ENCODE measurements around the gene LGI4.
"Not testable (repeated sequence)": the region's sequence is repeated elsewhere in the genome, so short reads cannot be mapped to it uniquely, and the experiment has no call there.

Gene LGI4

DNA sequence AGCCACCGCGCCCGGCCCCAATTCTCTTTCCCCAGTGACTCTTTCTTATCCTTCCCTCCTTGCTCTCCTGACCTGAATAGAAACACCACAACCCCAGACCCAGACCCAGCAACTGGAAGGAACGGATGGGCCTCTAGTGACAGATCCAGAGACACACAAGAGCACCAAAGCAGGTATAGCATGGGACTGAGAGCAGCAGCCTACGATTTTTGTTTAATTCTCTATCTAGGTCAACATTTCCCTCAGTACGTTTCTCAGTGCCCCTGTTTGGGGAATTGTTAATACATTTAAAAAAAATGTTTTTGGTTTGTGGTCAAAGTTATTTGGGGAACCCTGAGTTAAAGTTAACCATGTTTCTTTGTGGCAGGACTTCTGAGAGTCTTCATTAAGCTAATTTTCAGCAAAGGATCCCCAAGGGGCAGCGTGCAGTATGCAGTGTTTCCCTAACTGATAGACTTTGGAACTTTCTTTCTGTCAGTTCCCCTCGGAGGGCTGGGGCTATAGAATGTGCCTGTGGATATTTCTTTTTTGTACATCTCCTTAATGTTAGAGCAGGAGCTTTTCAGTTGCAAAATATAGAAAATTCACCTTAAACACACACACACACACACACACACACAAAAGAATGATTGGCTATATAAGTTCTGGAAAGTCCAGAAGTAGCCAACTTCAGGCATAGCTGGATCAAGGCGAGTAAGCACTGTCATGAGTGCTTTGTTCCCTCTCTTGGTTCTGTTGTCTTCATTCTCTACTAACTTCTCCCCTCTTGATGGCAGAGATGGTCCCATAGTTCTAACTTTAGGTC, 26.0 kb upstream of the LGI4 start:
- DNase-seq = no peak

DNA sequence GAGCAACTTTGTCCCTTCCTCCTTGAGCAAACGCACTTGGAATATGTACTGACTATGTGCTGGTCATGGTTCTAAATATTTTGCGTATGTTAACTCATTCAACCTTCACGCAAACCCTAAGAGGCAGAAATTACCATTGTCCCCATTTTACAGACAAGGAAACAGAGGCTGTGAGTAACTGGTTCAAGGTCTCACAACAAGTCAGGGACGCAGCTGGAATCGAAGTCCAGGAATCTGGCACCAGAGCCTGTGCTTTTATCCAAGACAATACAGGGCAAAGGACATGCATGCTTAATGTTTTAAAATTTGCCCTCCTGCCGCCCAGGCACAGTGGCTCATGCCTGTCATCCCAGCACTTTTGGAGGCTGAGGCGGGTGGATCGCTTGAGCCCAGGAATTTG, 24.7 kb upstream of the LGI4 start:
- DNase-seq = no peak

DNA sequence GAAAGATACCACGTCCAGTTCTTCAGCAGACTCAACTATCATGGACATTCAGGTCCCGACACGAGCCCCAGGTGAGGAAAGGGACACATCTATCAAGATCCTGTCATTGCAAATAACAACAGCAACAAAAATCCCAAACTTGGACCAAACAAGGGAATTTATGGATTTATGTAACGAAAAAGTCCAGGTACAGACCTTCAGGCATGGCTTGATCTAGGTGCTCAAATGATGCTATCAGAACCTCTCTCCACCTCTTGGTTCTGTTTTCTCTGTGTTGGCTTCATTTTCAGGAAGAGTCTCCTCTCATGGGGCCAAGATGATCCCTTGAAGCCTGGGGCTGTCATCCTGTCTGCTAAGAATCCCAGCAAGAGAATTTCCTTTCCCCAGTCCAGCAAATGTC, 22.6 kb upstream of the LGI4 start:
- DNase-seq = no peak

DNA sequence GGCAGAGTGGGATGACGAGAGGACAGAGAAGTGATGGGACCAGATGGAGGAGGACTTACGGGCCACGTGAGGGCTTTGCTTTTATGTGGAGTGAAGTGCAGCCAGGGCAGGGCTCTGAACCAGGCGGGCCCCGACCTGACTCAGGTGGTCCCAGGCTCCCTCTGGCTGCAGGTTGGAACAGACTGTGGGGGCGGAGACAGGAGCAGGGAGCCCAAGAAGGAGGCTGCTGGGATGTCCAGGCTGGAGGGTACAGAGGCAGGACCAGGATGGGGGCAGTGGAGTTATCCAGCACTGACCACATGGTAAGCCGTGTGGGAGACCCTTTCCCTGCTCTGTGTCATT, 21.8 kb upstream of the LGI4 start:
- DNase-seq = no peak

DNA sequence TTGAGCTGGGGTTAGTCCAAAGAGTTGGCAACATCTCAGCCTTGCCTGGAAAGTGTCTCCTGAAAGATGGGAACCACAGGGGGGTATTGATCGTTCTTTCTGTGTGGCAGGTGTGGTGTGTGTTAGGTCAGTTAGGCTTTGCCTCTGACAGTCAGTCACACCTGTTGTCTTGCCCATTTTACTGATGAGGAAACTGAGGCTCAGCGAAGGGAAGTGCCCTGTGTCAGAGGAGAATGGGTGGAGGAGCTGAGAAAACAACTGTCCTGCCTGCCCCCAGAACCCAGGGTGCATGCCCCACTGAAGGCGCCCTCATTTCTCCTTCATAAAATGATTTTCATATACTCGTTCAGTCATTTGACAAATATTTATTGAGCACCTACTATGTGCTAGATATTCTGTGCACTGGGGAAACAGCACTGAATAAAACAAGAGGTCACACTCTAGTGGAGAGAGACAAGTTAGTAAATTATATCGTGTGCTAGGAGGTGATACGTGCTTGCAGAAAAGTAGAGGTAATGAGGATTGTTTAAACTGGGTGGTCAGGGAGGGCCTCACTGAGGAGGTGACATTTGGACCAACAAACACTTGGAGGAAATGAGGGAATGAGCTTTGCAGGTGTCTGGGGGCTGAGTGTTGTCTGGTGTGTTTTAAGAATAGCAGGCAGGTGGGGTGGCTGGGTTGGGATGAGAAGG, 21.3 kb upstream of the LGI4 start:
- DNase-seq = no peak

DNA sequence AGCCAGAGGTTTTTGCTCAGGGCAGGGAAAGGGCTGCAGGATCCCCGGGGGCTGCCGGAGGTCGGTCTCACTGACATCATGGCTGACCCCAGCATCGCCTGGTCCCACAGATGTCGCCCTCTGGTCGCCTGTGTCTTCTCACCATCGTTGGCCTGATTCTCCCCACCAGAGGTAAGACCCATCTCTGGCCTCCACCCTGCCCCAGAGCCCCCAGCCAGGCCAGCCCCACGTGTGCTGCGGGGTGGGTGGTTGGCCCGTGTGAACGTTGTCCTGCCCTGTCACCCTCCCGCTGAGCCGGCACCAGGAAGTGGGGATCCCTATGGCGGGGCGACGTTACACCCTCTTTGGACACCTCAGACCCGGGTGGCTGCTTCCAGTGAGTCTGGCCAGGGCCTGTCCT, 20.6 kb upstream of the LGI4 start:
- no peak for DNase-seq

DNA sequence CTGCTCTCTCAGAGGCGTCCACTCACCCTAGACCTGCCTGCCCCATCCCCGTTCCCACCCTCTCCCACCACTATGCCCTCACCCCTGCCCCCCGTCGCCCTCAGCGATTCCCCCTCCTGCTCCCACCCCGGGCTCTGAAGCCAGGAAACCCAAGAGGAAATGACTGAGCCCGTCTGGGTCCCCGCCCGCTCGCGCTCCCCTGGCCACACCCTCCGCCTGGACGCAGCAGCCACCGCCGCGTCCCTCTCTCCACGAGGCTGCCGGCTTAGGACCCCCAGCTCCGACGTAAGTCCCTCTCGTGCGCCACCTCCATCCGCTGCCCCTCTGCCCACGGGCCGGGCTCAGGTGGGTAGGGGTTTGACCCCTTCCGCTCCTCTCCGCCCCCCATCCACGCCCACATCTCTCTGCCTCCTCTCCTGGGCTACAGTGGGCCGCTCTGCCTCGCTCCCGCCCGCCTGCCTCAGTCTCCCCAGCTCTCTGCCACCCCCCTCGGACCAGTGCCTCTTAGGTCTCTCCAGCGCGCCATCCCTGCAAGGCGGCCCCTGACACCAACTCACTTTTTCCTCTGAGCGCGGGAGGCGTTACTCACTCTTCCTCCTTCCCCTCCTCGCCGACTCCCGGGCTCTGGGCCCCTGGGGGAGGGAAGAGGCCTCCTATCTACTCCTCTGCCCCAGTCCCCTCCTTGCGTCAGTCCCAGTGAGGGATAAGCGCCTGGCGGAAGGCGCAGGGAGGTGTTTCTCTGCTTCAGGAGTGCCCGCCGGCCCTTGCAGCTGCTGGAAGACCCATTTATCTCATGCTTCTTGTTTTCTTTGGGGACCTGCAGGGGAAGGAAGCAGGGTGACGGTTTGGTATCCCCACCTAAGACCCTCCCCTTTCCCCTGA, 19.9 kb upstream of the LGI4 start, which contains the start of gene FXYD5:
TSS of gene FXYD5 (plus strand) at position 211 of the 882 bp plus-strand sequence. CDS start 816 bp downstream, outside the sequence.
- peak; percentile 17 for DNase-seq

DNA sequence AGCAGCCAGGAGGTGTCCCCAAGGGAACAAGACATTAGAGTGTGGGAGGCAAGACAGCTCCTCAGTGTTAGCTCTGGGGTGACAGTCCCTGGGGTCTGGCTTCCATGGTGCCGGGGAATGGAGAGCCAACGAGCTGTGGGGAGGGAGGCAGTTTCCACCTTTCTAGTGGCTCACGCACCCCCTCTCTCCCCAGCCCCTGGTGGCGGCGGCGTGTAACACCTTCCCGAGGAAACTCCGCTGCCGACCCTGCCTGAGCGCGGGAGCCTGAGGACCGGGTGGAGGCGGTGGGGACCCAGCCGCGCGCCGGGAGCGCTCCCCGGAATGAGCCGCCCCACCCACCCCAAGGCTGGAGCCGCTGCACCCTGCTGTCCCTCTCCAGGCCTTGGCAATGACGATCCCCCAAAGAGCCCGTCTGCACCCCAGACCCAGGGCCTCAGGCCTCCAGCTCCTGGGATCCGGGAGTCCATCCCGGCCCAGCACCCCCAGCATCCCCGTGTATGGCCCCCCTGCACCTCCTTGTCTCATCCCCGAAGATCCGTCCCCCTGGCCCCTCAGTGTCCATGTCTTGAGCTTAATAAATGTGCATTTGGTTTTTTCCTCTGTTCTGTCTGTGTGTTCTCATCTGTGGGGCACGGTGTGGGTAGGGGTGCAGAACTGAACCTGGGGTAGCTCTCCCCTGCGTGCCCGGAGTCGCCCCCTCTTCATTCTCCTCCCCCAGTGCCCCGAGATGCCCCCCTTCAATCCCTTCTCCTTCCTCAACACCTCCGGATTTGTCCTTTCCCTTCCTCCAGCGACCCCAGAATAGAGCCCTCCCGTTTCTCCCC, 19.1 kb upstream of the LGI4 start:
- peak; percentile 34 for DNase-seq

DNA sequence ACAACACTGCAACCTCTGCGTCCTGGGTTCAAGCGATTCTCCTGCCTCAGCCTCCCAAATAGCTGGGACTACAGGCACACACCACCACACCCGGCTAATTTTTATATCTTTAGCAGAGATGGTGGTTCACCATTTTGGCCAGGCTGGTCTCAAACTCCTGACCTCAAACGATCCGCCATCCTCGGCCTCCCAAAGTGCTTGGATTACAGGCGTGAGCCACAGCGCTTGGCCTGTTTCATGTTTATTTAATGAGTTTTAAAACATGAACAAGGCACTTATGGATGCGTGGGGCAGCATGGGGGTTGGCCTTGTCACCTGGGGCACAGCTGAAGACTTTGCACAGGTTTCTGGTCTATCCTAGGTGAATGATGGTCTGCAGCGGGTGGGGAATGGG, 18.3 kb upstream of the LGI4 start:
- DNase-seq = not testable (repeated sequence)

DNA sequence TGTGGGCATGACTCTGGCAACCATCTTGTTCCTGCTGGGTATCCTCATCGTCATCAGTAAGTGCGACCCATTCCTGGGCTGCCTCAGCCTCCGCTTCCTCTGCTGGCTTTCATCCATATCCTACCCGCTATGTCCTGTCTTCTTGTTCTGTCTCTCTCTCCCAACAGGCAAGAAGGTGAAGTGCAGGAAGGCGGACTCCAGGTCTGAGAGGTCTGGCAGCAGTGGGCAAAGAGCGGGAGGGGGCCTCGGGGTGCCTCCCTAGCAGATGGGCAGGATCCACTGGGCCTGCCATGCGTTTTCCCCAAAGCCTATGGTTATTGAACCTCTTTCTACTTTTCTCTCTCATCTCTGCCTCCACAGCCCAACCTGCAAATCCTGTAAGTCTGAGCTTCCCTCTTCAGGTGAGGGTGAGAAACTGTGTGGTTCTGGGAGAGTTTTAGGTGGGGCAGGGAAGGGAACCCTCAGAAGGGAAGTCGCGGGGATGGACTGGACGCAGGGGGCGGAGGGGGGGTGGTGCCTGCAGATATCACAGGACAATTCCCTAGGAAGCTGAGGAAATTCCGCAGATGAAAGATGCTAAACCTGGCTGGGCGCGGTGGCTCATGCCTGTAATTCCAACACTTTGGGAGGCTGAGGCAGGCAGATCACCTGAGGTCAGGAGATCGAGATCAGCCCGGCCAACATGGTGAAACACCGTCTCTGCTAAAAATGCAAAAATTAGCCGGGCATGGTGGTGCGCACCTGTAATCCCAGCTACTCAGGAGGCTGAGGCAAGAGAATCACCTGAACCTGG, 16.6 kb upstream of the LGI4 start:
- DNase-seq = no peak

DNA sequence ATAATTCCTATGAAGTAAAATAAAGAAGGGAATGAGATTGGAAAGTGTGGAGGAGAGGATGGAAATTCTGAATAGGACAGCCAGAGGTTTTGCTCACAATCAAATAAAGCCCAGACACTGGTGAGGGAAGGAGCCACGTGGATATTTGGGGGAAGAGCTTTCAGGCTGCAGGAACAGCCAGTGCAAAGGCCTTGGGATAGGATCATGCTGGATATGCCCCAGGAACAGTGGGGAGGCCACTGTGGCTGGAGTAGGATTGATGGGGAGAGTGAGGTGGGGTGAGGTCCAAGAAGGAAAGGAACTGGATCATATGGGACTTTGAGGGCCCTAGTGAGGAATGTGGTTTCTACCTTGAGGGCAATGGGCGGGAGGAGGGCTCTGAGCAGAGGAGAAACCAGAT, 15.6 kb upstream of the LGI4 start:
- no peak for DNase-seq

DNA sequence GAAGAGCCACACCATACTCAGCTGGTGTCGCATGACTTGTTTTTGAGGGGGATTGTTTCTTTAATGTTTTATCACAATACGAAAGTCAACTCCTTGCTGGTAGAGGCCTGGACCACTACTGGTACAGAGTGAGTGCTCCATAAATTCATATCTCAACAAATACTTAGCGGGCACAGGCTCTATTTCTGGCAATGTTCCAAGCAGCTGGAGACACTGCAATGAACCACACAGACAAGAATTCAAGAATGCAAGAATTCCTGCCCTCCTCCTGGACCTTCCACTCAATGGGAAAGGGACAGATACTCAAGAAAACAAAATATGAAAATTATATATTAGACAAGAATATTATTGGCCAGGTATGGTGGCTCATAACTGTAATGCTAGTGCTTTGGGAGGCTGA, 14.6 kb upstream of the LGI4 start:
- no peak for DNase-seq

DNA sequence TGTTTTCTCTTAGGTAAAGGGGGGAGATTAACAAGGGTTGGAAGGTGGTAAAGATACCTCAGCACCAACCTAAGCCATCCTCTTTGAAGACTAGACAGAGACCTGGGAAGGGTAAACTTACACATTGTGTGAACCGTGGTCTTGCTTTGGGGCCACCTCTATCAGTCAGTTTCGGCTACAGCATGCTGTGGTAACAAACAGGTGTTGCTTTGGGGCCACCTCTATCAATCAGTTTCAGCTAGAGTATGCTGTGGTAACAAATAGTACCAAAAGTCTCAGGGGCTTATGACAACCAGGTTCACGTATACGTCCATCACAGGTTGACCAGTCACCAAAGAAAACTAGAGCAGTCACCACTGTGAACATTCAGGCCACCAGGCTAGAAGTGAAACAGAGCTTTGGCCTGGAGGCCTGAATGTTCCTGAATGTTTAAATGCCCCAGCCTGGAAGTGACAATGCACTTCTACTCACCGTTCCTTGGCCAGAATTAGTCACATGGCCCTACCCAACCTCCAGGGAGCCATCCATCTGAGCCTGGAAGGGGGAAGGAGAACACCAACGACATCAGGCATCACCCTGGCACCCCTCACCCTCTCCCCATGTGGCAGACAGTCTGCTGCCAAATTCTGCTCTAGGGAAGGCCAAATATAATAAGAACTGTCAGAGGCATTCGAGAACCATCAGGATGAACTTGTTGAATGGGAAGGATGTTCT, 12.0 kb upstream of the LGI4 start:
- DNase-seq = no peak

DNA sequence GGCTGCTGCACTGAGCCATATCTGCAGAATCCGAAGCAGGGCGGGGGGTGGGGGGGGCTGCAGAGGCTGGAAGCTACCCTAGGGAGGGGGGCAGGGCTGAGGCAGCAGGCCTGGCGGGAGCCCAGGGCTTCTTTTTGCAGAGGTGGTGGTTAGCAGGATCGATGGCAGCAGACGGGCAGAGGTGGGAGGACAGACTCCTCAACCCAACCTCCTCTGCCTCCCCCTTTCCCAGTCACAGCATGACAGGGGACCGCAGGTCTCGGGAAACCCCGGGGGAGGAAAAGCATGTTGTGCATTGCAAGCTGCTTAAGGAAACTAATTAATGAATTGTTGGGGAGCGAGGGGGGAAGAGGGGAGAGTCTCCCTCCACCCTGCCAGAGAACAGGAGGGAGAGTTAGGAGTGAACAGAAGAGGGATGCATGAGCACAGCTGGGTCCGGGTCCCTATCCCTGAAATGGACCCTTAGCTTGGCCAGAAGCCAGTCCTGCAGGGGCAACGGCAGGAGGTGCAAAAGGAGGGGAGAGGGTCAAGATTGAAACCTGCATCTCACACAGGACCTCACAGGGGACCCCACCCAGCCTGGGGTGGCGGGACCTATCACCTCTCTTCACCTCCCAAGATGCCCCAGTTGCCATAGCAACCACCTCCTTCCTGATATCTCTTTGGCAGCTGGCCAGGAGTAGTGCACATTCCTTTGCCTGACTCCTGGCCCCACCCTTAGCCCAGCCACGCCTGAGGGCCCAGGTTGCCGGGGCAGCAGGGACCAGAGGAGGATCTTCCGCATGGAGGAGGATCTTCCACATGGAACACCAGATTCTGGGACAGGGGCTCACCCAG, 10.0 kb upstream of the LGI4 start:
- no peak for DNase-seq

DNA sequence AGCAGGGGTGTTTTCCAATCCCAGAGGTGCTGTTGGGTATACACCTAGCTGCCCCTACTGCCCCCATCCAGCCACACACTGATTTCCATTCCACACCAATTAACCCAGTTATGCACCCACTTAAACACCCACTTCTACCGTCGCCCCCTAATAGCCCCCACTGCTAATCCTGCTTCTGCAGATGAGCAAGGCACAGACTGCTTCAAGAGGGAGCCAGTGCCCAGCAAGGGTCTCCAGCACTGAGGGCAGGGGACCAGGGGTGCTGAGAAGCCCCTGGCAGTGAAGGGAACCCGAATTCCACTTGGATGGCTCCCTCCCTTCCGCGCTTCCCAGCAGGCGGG, 9.4 kb upstream of the LGI4 start:
- DNase-seq = no peak

DNA sequence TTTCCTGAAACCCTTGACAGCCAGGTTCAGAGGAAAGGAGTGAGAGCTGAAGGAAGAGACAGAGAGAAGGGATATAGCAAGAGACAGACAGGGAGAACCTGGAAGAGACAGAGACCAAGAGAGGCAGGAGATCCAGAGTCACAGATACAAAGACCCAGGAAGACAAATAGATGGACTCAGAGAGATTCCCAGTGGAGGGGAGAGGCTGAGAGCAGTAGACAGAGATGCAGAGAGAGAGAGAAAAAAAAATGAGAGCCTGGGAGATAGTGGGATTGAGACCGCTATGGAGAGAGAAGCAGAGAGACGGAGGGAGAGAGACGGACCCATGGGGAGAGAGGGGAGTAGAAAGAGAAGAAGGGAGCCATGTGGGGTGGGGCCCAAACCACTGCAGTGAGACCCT, 9.0 kb upstream of the LGI4 start:
- DNase-seq = peak; percentile 11

DNA sequence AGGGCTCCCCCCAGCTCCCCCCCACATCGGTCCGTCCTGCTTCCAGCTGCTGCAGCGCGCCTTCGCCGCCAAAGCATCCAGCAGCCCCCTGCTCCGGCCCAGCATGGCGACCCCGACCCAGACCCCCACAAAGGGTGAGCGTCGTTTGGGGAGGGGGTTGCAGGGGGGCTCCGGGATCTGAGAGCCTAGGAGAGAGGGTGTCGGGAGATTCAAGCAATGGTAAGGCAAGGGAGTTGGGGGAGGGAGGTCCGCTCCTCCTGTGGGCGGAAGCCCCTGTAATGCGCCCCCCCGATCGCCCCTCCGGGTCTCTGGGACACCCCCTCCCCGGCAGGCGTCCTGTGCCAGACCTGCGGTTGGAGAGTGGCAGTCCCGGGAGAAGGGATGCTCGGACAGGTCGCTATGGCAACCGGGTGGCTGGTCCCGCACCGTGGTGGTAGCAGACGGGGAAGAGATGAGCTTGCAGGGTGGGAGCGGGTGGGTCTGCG, 8.4 kb upstream of the LGI4 start, which contains the start of gene FXYD7:
TSS of gene FXYD7 (plus strand) at position 25 of the 485 bp plus-strand sequence. CDS start at position 104, 79 bp downstream.
- DNase-seq = no peak

DNA sequence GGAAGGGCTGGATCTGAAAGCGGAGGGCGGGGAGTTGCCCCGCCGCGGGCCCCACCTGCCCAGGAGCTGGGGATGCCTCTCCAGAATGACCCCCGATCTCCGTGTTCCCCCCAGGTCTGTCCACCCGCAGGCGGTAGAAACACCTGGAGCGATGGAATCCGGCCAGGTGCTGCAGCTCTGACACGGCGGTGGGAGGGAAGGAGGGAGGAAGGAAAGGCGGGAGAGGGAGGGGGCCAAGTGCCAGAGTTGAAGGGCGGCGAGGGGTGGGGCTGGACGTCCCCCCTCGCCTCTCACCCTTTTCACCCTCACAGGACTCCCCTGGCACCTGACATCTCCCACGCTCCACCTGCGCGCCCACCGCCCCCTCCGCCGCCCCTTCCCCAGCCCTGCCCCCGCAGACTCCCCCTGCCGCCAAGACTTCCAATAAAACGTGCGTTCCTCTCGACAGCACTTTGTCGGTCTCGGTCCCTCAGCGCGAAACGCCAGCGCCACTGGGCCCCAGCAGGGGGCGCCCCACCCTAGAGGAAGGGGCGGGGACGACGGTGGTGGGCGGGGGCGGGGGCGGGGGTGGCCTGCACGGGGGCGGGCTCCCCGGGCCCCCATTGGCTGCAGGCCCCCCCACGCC, 7.9 kb upstream of the LGI4 start:
- peak; percentile 61 for DNase-seq

DNA sequence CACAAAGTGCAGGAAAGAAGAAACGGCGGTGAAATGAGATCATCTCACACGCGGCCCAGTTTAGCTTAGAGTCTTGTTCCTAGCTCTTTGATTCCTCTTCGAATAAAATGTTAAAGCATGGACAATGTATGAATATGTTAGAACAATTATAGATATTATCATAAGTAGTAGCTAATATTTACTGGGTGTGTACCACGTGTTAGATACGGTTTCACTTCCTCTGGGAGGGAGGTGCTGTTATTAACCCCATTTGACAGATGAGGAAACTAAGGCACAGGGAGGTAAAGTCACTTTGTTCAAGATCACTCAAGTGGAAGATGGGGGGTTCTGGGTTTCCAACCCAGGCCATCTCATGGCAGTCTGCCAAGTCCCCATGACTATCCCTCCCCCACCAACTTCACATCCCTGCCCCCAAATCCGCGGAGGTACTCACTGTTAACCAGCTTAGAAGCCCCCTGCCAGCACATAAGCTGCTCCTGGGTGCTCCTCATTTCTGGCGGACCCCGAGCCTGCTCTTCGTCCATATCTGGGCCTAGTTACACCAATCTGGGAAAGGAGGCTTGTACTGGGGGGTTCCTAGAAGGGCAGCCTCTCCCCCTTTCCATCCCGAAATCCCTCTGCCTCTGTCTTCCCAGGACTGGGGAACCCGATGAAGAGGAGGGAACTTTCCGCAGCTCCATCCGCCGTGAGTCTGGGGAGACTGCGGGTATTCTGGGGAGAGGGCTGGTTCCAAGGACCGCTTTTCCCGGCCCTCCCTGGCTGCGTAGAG, 7.2 kb upstream of the LGI4 start:
- DNase-seq = peak; percentile 57

All from NCI-H1694 treated with DMSO at 0.1 percent for 48 hours (cell line).